ENCODE results near the gene FAM221B.

GRCh38 chr9:35852267-35852815, 23.8 kb upstream of the FAM221B start:
- TF ChIP-seq EZH2 (IDR thresholded peaks at IDR 0.05; ENCODE audit: borderline replicate concordance, low read depth, low read length) (no peak), MYNN (IDR thresholded peaks at IDR 0.05) (no peak), MYNN (CRISPR knock-in tag; IDR thresholded peaks at IDR 0.05) (no peak), CTCF (IDR thresholded peaks at IDR 0.05 in 2 of 3, conservative IDR thresholded peaks at IDR 0.05 in 1 of 3; ENCODE audit: insufficient read depth in 2 of 3, low read depth in 1 of 3, low read length in 3 of 3) (no peak), CREB5 (CRISPR knock-in tag; IDR thresholded peaks at IDR 0.05) (no peak), ATF7 (IDR thresholded peaks at IDR 0.05) (no peak), STAT5A (IDR thresholded peaks at IDR 0.05; ENCODE audit: borderline replicate concordance, low read length) (no peak), PBX2 (CRISPR knock-in tag; IDR thresholded peaks at IDR 0.05; ENCODE audit: low read depth) (no peak), PBX2 (tag; conservative IDR thresholded peaks at IDR 0.05; ENCODE audit: low read depth) (no peak), CHD4 (IDR thresholded peaks at IDR 0.05; ENCODE audit: insufficient read depth, insufficient replicate concordance, low read depth, low read length, poor library complexity, severe bottlenecking) (no peak)

All from K562 (cell line).